Gastrocnemius medialis (tissue), 4 donors: Measurements from ENCODE around the gene PLIN5. TPM values are rescaled to one million over a fixed set of nuclear protein-coding genes. Genes with fewer than 3 reads are reported as not detected.

ENCODE experiments used
- ATAC-seq, 2 donors: fragments of 150-250 bp; one replicate each; pipeline ENCODE4 v1.9.1; 2016
- DNase-seq, 2 donors: peaks; one replicate each; pipeline ENCODE4 v3.0.0-alpha.2; 2019
- H3K27ac ChIP-seq, 4 donors: fragments of 200-600 bp; sonication (generic); 1 replicate in 1 of 4; 2 replicates in 3 of 4; pipeline ENCODE4 v1.5.1; 2016 to 2018; ENCODE audit warnings: mild to moderate bottlenecking in 2 of 4, moderate library complexity in 1 of 4
- H3K27me3 ChIP-seq, 3 donors: fragments of 200-600 bp; sonication (generic) in 2 of 3; 1 replicate in 1 of 3; 2 replicates in 2 of 3; pipeline versions ENCODE4 v1.5.1 to v1.6.0; 2016 to 2019; ENCODE audit warnings: mild to moderate bottlenecking in 1 of 3, moderate library complexity in 1 of 3
- H3K36me3 ChIP-seq, 2 donors: fragments of 200-600 bp; sonication (generic) in 1 of 2; one replicate each; pipeline ENCODE4 v1.5.1; 2017 to 2018
- H3K4me1 ChIP-seq, 2 donors: fragments of 200-600 bp; sonication (generic) in 1 of 2; one replicate each; pipeline ENCODE4 v1.5.1; 2016 to 2017; ENCODE audit warnings: mild to moderate bottlenecking in 2 of 2
- H3K4me3 ChIP-seq, 4 donors: fragments of 200-600 bp; sonication (generic) in 3 of 4; 1 replicate in 1 of 4; 2 replicates in 3 of 4; pipeline ENCODE4 v1.5.1; 2016 to 2019; ENCODE audit warnings: mild to moderate bottlenecking in 2 of 4
- H3K9me3 ChIP-seq, 3 donors: fragments of 200-600 bp; sonication (generic) in 2 of 3; 1 replicate in 1 of 3; 2 replicates in 2 of 3; pipeline ENCODE4 v1.5.1; 2016 to 2019
- POLR2A ChIP-seq, 2 donors: fragments of 450-650 bp; IDR thresholded peaks; one replicate each; pipeline ENCODE4 v1.6.1; 2017; ENCODE audit warnings: antibody characterized with exemption in 2 of 2, mild to moderate bottlenecking in 2 of 2, moderate library complexity in 2 of 2
- in situ Hi-C, 4 donors: fragments of 200-750 bp; cut with MboI; loops; one replicate each; pipeline versions ENCODE4 v1.15.0 to v1.8.0; 2017; ENCODE audit warnings: low sequenced_read_pairs in 4 of 4
- intact Hi-C: fragments of 100-400 bp; cut with DNase I; formaldehyde crosslinking; loops from one replicate; pipeline ENCODE4 v1.15.1; 2023; ENCODE audit warnings: low total_unique reads
- total RNA-seq, 4 donors: library from RNA; depleted of rRNA; stranded (reverse); fragments of >200 nt; gene quantifications; one replicate each; pipeline versions ENCODE4 v1.1.0 to v1.2.3, GENCODE V29; 2016
- TF ChIP-seq, protein P1 (sequence below), 5 experiments: fragments of 450-650 bp in 3 of 5; fragments of 200-600 bp in 2 of 5; sonication (generic) in 2 of 5; IDR thresholded peaks in 4 of 5; conservative IDR thresholded peaks in 1 of 5; 1 replicate in 4 of 5; 2 replicates in 1 of 5; pipeline ENCODE4 v1.5.1; 2016 to 2019; ENCODE audit warnings: antibody characterized with exemption in 5 of 5, mild to moderate bottlenecking in 3 of 5, moderate library complexity in 3 of 5

Gene PLIN5
- total RNA-seq, 4 donors from 2014 or later = 23.5 to 127 (median 52.9) TPM

DNA sequence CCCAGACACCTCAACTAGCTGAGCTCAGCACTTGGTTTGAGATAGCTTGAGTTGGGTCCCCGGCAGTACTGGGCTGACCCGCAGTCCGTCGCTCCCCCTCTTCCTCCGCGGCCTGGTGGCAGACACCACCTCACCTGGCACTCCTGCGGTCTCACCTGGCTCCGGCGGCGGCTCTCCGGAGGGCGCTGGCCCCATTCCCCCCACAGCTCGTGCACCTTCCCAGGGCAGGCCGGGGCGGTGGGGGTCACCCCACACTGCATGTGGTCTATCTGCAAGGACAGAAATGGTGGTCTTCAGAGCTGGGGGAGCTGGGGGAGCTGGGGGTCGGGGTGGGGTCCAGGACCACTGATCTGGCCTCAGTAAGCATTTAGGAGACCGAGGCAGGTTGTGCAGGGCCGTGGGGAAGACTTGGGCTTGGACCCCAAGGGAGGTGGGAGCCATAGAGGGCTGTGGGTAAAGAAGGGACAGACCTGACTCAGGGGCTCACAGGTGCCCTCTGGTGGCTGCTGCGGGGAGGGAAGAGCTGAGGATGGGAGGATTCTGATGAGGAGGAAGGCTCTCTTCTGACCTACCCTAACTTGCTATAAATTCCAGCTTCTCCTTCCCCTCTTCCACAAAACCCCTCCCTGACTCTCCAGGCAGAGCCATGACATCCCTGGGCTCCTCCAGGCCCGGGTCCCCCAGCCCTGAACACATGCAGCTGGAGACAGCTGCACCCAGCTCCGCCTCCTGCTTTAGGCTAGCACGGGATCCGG lies 10.0 kb downstream of the PLIN5 start:
- intact Hi-C loops = no loop called here
- ATAC-seq = peak in 1 of 2 donors; percentile 36
- TF ChIP-seq POLR2A (IDR thresholded peaks at IDR 0.05) = no peak
- TF ChIP-seq, protein P1, sequence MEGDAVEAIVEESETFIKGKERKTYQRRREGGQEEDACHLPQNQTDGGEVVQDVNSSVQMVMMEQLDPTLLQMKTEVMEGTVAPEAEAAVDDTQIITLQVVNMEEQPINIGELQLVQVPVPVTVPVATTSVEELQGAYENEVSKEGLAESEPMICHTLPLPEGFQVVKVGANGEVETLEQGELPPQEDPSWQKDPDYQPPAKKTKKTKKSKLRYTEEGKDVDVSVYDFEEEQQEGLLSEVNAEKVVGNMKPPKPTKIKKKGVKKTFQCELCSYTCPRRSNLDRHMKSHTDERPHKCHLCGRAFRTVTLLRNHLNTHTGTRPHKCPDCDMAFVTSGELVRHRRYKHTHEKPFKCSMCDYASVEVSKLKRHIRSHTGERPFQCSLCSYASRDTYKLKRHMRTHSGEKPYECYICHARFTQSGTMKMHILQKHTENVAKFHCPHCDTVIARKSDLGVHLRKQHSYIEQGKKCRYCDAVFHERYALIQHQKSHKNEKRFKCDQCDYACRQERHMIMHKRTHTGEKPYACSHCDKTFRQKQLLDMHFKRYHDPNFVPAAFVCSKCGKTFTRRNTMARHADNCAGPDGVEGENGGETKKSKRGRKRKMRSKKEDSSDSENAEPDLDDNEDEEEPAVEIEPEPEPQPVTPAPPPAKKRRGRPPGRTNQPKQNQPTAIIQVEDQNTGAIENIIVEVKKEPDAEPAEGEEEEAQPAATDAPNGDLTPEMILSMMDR (IDR thresholded peaks at IDR 0.05 in 4 of 5, conservative IDR thresholded peaks at IDR 0.05 in 1 of 5) = peak; percentile 35 to 80 (median 70)
- DNase-seq = peak in 1 of 2 donors; percentile 50
- no peaks in the 10 kb centered on the region for H3K36me3 ChIP-seq
- no peak overlapping the region for H3K4me3 ChIP-seq
- no peaks in the 10 kb centered on the region for H3K9me3 ChIP-seq
- peak overlapping the region in 2 of 4 donors; percentile 22 to 33 for H3K27ac ChIP-seq
- H3K4me1 ChIP-seq = no peaks in the 10 kb centered on the region
- no peaks in the 10 kb centered on the region for H3K27me3 ChIP-seq
- in situ Hi-C loops = no loop called here

DNA sequence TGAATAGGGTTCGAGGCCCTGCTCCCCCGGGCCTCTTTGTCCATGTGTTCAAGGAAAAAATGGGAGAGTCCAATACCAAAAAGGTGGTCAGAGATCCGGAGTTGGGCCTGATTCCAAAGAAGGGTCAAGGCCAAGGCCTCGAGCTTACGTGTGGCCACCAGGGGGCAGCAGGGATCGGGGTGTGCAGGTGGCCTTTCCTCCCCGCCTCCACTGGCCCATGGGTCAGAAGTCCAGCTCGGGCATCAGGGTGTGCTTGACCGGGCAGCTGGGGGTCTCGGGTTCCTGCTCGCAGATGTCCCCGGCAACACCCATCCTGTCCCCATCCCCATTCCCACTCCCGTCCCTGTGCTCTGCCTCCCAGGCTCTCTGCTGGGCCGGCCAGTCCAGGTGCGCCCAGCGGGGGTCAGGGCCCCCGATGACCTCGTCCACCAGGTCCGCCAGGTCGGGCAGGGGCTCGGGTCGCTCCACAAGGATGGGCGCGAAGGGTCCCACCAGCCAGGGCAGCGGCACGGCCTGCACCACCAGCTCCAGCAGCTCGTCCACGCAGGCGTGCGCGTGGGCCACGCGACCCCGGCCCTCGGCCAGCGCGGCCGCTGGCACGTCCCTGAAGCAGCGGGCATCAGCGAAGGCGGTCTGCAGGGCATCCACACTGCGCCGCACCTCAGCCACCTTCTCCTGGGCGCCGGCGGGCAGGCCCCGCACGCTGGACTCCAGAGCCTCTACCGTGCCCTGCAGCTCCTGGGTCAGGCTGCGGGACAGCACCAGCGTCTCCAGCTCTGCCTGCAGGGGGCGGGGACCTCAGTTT lies 11.5 kb downstream of the PLIN5 start:
- no peaks in the 10 kb centered on the region for H3K36me3 ChIP-seq
- H3K9me3 ChIP-seq = no peaks in the 10 kb centered on the region
- no peak overlapping the region for H3K4me3 ChIP-seq
- in situ Hi-C loops = no loop called here
- intact Hi-C loops = loop anchor here (1.0 kb wide), 1 partner anchor 35 kb away; no protein-coding TSS in a partner anchor
- peaks cover 11 to 13% of the 10 kb centered on the region in 2 donors for H3K4me1 ChIP-seq
- ATAC-seq (peak in 1 of 2 donors; percentile 14), DNase-seq (peak; percentile 35 to 70)
- TF ChIP-seq, protein P1 (IDR thresholded peaks at IDR 0.05 in 4 of 5, conservative IDR thresholded peaks at IDR 0.05 in 1 of 5) = peak; percentile 26 to 87 (median 73)
- TF ChIP-seq POLR2A (IDR thresholded peaks at IDR 0.05) = no peak
- peak overlapping the region; percentile 43 to 97 (median 68) for H3K27ac ChIP-seq
- H3K27me3 ChIP-seq = no peaks in the 10 kb centered on the region

DNA sequence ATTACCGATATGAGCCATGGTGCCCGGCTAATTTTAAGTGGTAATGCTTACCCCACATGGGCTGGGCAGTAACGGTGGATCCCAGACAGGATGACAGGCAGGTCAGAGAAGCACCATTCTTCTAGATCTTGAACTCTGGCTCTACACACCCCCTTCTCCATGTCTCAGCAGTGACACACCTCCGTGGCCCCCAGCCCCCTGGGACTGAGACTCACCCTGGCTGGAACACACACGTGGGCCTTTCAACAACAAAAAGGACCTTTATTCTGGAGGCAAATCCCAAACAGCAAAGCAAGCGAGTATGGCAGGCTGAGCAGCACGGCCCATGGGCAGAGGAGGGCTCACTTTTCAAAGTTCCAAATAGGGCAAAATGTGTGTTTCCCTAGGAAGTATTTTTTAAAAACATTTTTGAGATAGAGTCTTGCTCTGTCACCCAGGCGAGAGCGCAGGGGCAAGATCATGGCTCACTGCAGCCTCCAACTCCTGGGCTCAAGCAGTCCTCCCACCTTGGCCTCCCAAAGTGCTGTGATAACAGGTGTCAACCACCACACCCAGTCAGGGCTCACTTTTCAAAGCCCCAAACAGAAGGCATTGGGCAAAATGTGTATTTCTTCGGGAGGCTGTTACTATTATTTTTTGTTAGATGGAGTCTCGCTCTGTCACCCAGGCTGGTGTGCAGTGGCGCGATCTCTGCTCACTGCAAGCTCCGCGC lies 12.6 kb downstream of the PLIN5 start:
- H3K27me3 ChIP-seq = no peaks in the 10 kb centered on the region
- no peaks in the 10 kb centered on the region for H3K36me3 ChIP-seq
- peaks cover 14 to 21% of the 10 kb centered on the region in 2 donors for H3K4me1 ChIP-seq
- ATAC-seq = no peak
- in situ Hi-C loops (no loop called here), intact Hi-C loops (loop anchor here (1.0 kb wide), 1 partner anchor 36 kb away; no protein-coding TSS in a partner anchor)
- no peak for DNase-seq
- no peaks in the 10 kb centered on the region for H3K9me3 ChIP-seq
- TF ChIP-seq POLR2A (IDR thresholded peaks at IDR 0.05) = no peak
- TF ChIP-seq, protein P1 (IDR thresholded peaks at IDR 0.05 in 4 of 5, conservative IDR thresholded peaks at IDR 0.05 in 1 of 5) = no peak
- H3K27ac ChIP-seq = peak overlapping the region; percentile 43 to 99 (median 76)
- H3K4me3 ChIP-seq = no peak overlapping the region

DNA sequence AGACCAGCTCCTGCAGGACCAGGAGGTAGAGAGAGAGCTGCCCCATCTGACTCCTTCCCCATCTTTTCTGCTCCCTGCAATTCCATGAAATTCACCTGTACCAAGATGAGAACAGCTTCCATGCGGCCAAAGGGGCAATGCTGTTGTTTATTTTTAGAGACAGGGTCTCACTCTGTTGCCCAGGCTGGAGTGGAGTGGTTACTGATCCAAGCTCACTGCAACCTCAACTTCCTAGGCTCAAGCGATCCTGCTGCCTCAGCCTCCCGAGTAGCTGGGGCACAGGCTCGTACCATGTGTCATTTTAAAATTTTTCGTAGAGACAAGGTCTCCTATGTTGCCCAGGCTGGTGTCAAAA lies 13.2 kb downstream of the PLIN5 start:
- TF ChIP-seq POLR2A (IDR thresholded peaks at IDR 0.05) = no peak
- TF ChIP-seq, protein P1 (IDR thresholded peaks at IDR 0.05 in 4 of 5, conservative IDR thresholded peaks at IDR 0.05 in 1 of 5) = no peak
- ATAC-seq = no peak
- H3K4me1 ChIP-seq = peaks cover 14 to 26% of the 10 kb centered on the region in 2 donors
- H3K9me3 ChIP-seq = no peaks in the 10 kb centered on the region
- H3K27me3 ChIP-seq = no peaks in the 10 kb centered on the region
- H3K4me3 ChIP-seq = no peak overlapping the region
- DNase-seq = no peak
- intact Hi-C loops (no loop called here), in situ Hi-C loops (no loop called here)
- H3K36me3 ChIP-seq = no peaks in the 10 kb centered on the region
- H3K27ac ChIP-seq = peak overlapping the region; percentile 32 to 99 (median 76)
